Natural killer cell (primary cell): ENCODE results near the gene TTC23L. TPM values are rescaled to one million over a fixed set of nuclear protein-coding genes. Genes with fewer than 3 reads are reported as not detected.

ENCODE experiments used
- ATAC-seq, 3 donors: fragments of 150-1000 bp in 2 of 3; fragments of 200-7000 bp in 1 of 3; cut with Tn5 transposase; 1 replicate in 1 of 3; 2 replicates in 2 of 3; pipeline ENCODE4 v1.10.0; 2021; ENCODE audit warnings: mild to moderate bottlenecking in 2 of 3, moderate library complexity in 2 of 3
- DNase-seq, 2 donors: peaks; one replicate each; pipeline versions ENCODE4 v3.0.0 to v3.0.0-alpha.2; 2013 to 2021; ENCODE audit warnings: mixed read lengths in 1 of 2
- H3K27ac ChIP-seq: one replicate; pipeline ENCODE4 v1.5.1; 2013; ENCODE audit warnings: mild to moderate bottlenecking, low read length
- H3K27me3 ChIP-seq: one replicate; pipeline ENCODE4 v1.6.1; 2013; ENCODE audit warnings: low read length; ENCODE audit not compliant: control insufficient read depth, insufficient read depth
- H3K36me3 ChIP-seq: one replicate; pipeline ENCODE4 v1.6.1; 2013; ENCODE audit warnings: low read length; ENCODE audit not compliant: control insufficient read depth, insufficient read depth
- H3K4me1 ChIP-seq: one replicate; pipeline ENCODE4 v1.6.1; 2013; ENCODE audit warnings: low read length; ENCODE audit not compliant: control insufficient read depth, insufficient read depth
- H3K4me3 ChIP-seq: one replicate; pipeline ENCODE4 v1.5.1; 2013; ENCODE audit warnings: low read length
- H3K9me3 ChIP-seq: one replicate; pipeline ENCODE4 v1.6.1; 2013; ENCODE audit warnings: low read length; ENCODE audit not compliant: control insufficient read depth, insufficient read depth
- H3K27ac Mint-ChIP-seq, 2 donors: one replicate each; pipeline ENCODE4 v1.8.0; 2022; ENCODE audit warnings: mild to moderate bottlenecking in 2 of 2, mixed read lengths in 2 of 2, moderate library complexity in 1 of 2
- H3K27me3 Mint-ChIP-seq, 2 donors: one replicate each; pipeline ENCODE4 v1.8.0; 2022; ENCODE audit warnings: low read depth in 2 of 2, mixed read lengths in 2 of 2
- H3K36me3 Mint-ChIP-seq: one replicate; pipeline ENCODE4 v1.8.0; 2022; ENCODE audit warnings: mixed read lengths
- H3K4me1 Mint-ChIP-seq, 2 donors: one replicate each; pipeline ENCODE4 v1.8.0; 2022; ENCODE audit warnings: mixed read lengths in 2 of 2
- H3K4me3 Mint-ChIP-seq: one replicate; pipeline ENCODE4 v1.8.0; 2022; ENCODE audit warnings: mild to moderate bottlenecking, moderate library complexity, mixed read lengths
- H3K9me3 Mint-ChIP-seq, 2 donors: one replicate each; pipeline ENCODE4 v1.8.0; 2022; ENCODE audit warnings: mixed read lengths in 2 of 2
- WGBS: methylation state at CpG from one replicate; pipeline ENCODE4 v1.1.7; 2013; ENCODE audit warnings: missing lambda C conversion rate; ENCODE audit not compliant: insufficient coverage; 5-methylcytosine and 5-hydroxymethylcytosine counted together
- intact Hi-C: fragments of 100-400 bp; cut with micrococcal nuclease; formaldehyde crosslinking; loops from one replicate; pipeline ENCODE4 v1.14.2; 2022
- total RNA-seq, 4 donors: library from RNA; stranded (reverse); fragments of 120-200 nt in 1 of 4; gene quantifications; one replicate each; pipeline versions ENCODE4 v1.2.3 to v1.2.4, GENCODE V29; 2013 to 2022
- TF ChIP-seq, protein P1 (sequence below): fragments of 200-600 bp; IDR thresholded peaks from one replicate; pipeline ENCODE4 v1.8.0; 2022; ENCODE audit warnings: antibody characterized with exemption

The TTC23L gene
- total RNA-seq, 3 donors from 2014 or later (not counting 1 experiment from before 2014, with no cell fraction given) = 0.48 TPM; not detected in 2

DNA sequence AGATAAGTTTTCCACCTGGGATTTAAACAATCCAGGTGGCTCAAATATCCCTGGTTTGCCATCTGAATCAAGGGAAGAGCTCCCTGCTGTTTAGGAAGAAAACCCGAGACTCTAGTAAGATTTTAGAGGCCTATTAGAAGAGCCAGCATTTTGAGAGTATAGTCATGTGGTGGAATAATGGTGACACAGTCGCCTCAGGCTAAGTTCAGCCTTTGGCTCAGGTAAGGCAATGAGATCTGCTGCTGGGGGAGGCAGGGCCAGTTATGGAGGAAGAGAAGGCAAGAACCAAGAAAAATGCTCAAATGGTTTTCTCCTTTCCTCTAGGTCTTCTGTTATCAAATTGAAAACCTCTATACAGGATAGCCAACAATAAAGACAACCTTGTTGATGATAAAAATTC lies 60.1 kb downstream of the TTC23L start:
- Mint-ChIP-seq H3K27me3 (no peaks in the 10 kb centered on the region), H3K4me1 (no peaks in the 10 kb centered on the region), H3K9me3 (no peaks in the 10 kb centered on the region), H3K4me3 (no peak overlapping the region), H3K27ac (no peak overlapping the region), H3K36me3 (no peaks in the 10 kb centered on the region)
- Histone ChIP-seq H3K27ac (no peak overlapping the region), H3K4me1 (no peaks in the 10 kb centered on the region), H3K4me3 (no peak overlapping the region), H3K36me3 (no peaks in the 10 kb centered on the region), H3K27me3 (no peaks in the 10 kb centered on the region), H3K9me3 (no peaks in the 10 kb centered on the region)
- ATAC-seq (no peak), DNase-seq (no peak)
- TF ChIP-seq, protein P1, sequence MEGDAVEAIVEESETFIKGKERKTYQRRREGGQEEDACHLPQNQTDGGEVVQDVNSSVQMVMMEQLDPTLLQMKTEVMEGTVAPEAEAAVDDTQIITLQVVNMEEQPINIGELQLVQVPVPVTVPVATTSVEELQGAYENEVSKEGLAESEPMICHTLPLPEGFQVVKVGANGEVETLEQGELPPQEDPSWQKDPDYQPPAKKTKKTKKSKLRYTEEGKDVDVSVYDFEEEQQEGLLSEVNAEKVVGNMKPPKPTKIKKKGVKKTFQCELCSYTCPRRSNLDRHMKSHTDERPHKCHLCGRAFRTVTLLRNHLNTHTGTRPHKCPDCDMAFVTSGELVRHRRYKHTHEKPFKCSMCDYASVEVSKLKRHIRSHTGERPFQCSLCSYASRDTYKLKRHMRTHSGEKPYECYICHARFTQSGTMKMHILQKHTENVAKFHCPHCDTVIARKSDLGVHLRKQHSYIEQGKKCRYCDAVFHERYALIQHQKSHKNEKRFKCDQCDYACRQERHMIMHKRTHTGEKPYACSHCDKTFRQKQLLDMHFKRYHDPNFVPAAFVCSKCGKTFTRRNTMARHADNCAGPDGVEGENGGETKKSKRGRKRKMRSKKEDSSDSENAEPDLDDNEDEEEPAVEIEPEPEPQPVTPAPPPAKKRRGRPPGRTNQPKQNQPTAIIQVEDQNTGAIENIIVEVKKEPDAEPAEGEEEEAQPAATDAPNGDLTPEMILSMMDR = no peak
- intact Hi-C loops = no loop called here
- WGBS = 98% methylated on average over 2 of the region's 2 CpGs

DNA sequence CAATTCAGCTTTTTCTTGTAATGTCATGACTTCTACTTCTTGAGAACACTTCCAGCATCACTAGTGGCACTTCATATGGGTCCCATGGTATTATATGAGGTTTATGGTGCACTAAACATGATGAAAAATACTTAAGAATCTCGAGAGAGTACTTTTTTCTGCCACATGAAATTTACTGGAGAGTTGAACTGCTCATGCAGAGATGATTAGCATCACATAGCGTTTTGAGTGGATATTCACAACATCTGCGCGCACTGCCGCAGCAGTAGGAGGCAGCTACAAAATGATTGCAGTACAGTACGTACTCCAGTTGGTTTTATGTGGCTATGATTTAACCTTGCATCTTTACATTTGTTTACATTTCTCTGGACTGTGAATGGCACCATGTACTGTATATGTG lies 61.7 kb downstream of the TTC23L start:
- TF ChIP-seq, protein P1 = no peak
- WGBS = 98% methylated on average over 6 of the region's 6 CpGs
- Mint-ChIP-seq H3K9me3 (no peaks in the 10 kb centered on the region), H3K4me3 (no peak overlapping the region), H3K4me1 (no peaks in the 10 kb centered on the region), H3K27me3 (no peaks in the 10 kb centered on the region), H3K36me3 (no peaks in the 10 kb centered on the region), H3K27ac (no peak overlapping the region)
- intact Hi-C loops = no loop called here
- Histone ChIP-seq H3K4me1 (no peaks in the 10 kb centered on the region), H3K27me3 (no peaks in the 10 kb centered on the region), H3K36me3 (no peaks in the 10 kb centered on the region), H3K4me3 (no peak overlapping the region), H3K9me3 (no peaks in the 10 kb centered on the region), H3K27ac (no peak overlapping the region)
- no peak for ATAC-seq
- DNase-seq = no peak

DNA sequence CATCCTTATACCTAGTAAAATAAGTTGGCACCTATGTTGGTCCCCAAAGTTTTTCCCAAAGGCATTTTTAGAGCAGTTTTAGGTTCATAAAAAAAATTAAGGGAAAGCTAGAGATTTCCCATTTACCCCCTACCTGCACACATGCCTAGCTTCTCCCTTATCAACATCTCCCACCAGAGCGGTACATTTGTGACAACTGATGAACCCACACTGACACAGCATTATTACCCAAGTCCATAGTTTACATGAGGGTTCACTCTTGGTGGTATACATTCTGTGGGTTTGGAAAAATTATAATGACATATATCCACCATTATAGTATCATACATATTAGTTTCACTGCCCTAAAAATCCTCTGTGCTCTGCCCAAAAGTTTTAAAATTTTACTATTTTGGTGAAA lies 64.3 kb downstream of the TTC23L start:
- H3K9me3 ChIP-seq = no peaks in the 10 kb centered on the region
- DNase-seq (no peak), ATAC-seq (no peak)
- Mint-ChIP-seq H3K27me3 (no peaks in the 10 kb centered on the region), H3K4me3 (no peak overlapping the region), H3K36me3 (peaks cover under 1% of the 10 kb centered on the region), H3K4me1 (no peaks in the 10 kb centered on the region), H3K9me3 (no peaks in the 10 kb centered on the region), H3K27ac (no peak overlapping the region)
- H3K27me3 ChIP-seq = no peaks in the 10 kb centered on the region
- H3K4me3 ChIP-seq = no peak overlapping the region
- H3K36me3 ChIP-seq = peaks cover 6% of the 10 kb centered on the region
- intact Hi-C loops = no loop called here
- 83% methylated on average over 1 of the region's 1 CpG for WGBS
- no peaks in the 10 kb centered on the region for H3K4me1 ChIP-seq
- H3K27ac ChIP-seq = no peak overlapping the region
- TF ChIP-seq, protein P1 = no peak

DNA sequence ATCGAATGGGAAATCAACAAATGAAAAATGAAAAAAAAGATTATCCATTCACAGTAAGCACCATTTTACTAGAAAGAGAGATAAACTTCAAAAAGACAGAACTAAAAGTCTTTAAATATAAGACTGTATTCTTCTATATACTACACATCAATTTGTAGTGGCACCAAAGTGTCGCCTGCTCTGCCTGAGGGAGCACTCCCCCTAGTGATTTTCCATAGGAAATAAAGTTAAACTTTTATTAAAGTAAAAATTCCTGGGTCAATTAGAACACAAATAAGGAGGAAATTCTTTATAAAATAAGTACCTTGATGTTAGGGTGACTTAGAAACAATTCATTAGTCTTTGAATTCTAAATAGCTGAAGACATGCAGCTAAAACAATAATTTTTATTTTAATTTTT lies 66.6 kb downstream of the TTC23L start:
- intact Hi-C loops = no loop called here
- 100% methylated on average over 1 of the region's 2 CpGs for WGBS
- H3K9me3 ChIP-seq = no peaks in the 10 kb centered on the region

More for the DNA sequence above, 66.6 kb downstream of the TTC23L start:
- Histone ChIP-seq H3K36me3 (peaks cover 24% of the 10 kb centered on the region), H3K27me3 (no peaks in the 10 kb centered on the region), H3K27ac (no peak overlapping the region), H3K4me1 (no peaks in the 10 kb centered on the region), H3K4me3 (no peak overlapping the region)
- ATAC-seq = no peak
- Mint-ChIP-seq H3K9me3 (no peaks in the 10 kb centered on the region), H3K27me3 (no peaks in the 10 kb centered on the region), H3K4me1 (peaks cover 0 to 4% of the 10 kb centered on the region in 2 donors), H3K36me3 (peaks cover 6% of the 10 kb centered on the region), H3K4me3 (no peak overlapping the region), H3K27ac (no peak overlapping the region)
- no peak for DNase-seq
- TF ChIP-seq, protein P1 = no peak
